ENCODE results near the gene ACAN.

DNA sequence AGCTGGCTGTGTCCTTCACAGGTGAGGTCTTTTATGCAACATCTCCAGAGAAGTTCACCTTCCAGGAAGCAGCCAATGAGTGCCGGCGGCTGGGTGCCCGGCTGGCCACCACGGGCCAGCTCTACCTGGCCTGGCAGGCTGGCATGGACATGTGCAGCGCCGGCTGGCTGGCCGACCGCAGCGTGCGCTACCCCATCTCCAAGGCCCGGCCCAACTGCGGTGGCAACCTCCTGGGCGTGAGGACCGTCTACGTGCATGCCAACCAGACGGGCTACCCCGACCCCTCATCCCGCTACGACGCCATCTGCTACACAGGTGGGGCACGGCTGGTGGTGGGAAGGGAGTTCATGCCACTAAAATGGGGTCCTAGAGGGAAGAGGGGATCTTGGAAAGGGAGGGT lies 40.1 kb downstream of the ACAN start:
- TF ChIP-seq MXI1 (IDR thresholded peaks at IDR 0.05; ENCODE audit: low read depth, low read length) (no peak), JUND (IDR thresholded peaks at IDR 0.05) (no peak), NRF1 (IDR thresholded peaks at IDR 0.05; ENCODE audit: low read depth, low read length) (no peak)
- TF ChIP-seq, protein P1, sequence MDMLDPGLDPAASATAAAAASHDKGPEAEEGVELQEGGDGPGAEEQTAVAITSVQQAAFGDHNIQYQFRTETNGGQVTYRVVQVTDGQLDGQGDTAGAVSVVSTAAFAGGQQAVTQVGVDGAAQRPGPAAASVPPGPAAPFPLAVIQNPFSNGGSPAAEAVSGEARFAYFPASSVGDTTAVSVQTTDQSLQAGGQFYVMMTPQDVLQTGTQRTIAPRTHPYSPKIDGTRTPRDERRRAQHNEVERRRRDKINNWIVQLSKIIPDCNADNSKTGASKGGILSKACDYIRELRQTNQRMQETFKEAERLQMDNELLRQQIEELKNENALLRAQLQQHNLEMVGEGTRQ (IDR thresholded peaks at IDR 0.05; ENCODE audit: borderline replicate concordance, low read depth, low read length) = no peak
- TF ChIP-seq, protein P2, sequence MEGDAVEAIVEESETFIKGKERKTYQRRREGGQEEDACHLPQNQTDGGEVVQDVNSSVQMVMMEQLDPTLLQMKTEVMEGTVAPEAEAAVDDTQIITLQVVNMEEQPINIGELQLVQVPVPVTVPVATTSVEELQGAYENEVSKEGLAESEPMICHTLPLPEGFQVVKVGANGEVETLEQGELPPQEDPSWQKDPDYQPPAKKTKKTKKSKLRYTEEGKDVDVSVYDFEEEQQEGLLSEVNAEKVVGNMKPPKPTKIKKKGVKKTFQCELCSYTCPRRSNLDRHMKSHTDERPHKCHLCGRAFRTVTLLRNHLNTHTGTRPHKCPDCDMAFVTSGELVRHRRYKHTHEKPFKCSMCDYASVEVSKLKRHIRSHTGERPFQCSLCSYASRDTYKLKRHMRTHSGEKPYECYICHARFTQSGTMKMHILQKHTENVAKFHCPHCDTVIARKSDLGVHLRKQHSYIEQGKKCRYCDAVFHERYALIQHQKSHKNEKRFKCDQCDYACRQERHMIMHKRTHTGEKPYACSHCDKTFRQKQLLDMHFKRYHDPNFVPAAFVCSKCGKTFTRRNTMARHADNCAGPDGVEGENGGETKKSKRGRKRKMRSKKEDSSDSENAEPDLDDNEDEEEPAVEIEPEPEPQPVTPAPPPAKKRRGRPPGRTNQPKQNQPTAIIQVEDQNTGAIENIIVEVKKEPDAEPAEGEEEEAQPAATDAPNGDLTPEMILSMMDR (IDR thresholded peaks at IDR 0.05) = no peak

All from SK-N-SH (cell line).